Breast epithelium (tissue), 3 donors: Measurements from ENCODE around the gene CIB2.

Source experiments
- POLR2A ChIP-seq: fragments of 450-650 bp; IDR thresholded peaks from one replicate; pipeline ENCODE4 v1.6.1; 2016; ENCODE audit warnings: antibody characterized with exemption, mild to moderate bottlenecking, moderate library complexity
- TF ChIP-seq, protein P1 (sequence below), 3 donors: fragments of 450-650 bp; IDR thresholded peaks; one replicate each; pipeline ENCODE4 v1.5.1; 2016 to 2017; ENCODE audit warnings: antibody characterized with exemption in 3 of 3, mild to moderate bottlenecking in 3 of 3, moderate library complexity in 3 of 3

DNA sequence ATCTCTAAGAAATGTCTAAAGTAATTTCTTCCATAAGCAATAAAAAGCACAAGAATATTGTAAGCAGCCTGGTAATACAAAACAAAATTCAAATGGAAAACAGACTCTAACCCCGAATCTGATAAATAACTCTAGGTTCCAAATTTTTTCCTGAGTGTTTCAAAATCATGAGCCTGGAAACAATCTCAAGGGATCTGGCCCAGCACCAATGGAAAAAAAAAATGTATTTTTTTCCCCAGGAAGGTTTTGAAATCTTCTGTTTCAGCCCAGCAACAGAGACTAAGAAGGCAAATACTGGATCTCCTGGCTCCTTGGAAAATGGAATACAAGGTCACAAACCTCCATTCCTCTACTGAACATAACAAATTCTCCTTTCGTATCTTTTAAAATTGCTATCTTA, 66.7 kb downstream of the CIB2 start:
- TF ChIP-seq, protein P1, sequence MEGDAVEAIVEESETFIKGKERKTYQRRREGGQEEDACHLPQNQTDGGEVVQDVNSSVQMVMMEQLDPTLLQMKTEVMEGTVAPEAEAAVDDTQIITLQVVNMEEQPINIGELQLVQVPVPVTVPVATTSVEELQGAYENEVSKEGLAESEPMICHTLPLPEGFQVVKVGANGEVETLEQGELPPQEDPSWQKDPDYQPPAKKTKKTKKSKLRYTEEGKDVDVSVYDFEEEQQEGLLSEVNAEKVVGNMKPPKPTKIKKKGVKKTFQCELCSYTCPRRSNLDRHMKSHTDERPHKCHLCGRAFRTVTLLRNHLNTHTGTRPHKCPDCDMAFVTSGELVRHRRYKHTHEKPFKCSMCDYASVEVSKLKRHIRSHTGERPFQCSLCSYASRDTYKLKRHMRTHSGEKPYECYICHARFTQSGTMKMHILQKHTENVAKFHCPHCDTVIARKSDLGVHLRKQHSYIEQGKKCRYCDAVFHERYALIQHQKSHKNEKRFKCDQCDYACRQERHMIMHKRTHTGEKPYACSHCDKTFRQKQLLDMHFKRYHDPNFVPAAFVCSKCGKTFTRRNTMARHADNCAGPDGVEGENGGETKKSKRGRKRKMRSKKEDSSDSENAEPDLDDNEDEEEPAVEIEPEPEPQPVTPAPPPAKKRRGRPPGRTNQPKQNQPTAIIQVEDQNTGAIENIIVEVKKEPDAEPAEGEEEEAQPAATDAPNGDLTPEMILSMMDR (IDR thresholded peaks at IDR 0.05), result no peak
- TF ChIP-seq POLR2A, result no peak
